ENCODE data around the gene KDELR1. TPM values are rescaled to one million over a fixed set of nuclear protein-coding genes. Genes with fewer than 3 reads are reported as not detected.

Gene KDELR1
- total RNA-seq, 1 experiment from 2014 or later, result 198 TPM

GRCh38 chr19:48373567-48373966 is 17.8 kb downstream of the KDELR1 start:
- Histone ChIP-seq H4K20me1 (ENCODE audit: control insufficient read depth, insufficient read depth, insufficient read length) (no peaks in the 10 kb centered on the region), H3K4ac (ENCODE audit: low read depth, low read length) (no peak overlapping the region), H4K5ac (ENCODE audit: insufficient read length, low read depth, low read length) (no peak overlapping the region), H3K79me2 (ENCODE audit: insufficient read depth, low read length) (0 out of 2 replicates have a peak, but pooled peaks cover 1% of the 10 kb centered on the region), H2AFZ (ENCODE audit: low read length) (no peak overlapping the region), H3K27ac (ENCODE audit: insufficient read length, low read depth, low read length) (no peak overlapping the region), H2BK12ac (ENCODE audit: insufficient read length, low read depth, low read length) (no peak overlapping the region), H3K23me2 (ENCODE audit: insufficient read length, low read depth, low read length, poor library complexity, severe bottlenecking) (no peaks in the 10 kb centered on the region), H2BK120ac (ENCODE audit: low read depth, low read length, poor library complexity, severe bottlenecking) (no peak overlapping the region), H3K27me3 (ENCODE audit: insufficient read depth, low read length) (no peaks in the 10 kb centered on the region; the same call in 1 of the 2 replicates), H4K91ac (ENCODE audit: insufficient read length, low read depth, low read length) (no peak overlapping the region), H3K4me1 (ENCODE audit: insufficient read depth, low read length) (no peaks in the 10 kb centered on the region), H3K9me3 (ENCODE audit: control insufficient read depth, low read depth, low read length) (no peaks in the 10 kb centered on the region), H3K56ac (ENCODE audit: insufficient read length, low read depth, low read length) (no peak overlapping the region), H2AK5ac (ENCODE audit: insufficient read length, low read length) (no peak overlapping the region), H3K18ac (ENCODE audit: insufficient read length, low read depth, low read length) (no peak overlapping the region), H3K9ac (ENCODE audit: extremely low read depth, insufficient read length, low read length) (no peak overlapping the region), H3K14ac (ENCODE audit: insufficient read depth, low read length) (no peak overlapping the region), H2BK5ac (ENCODE audit: insufficient read length, low read length) (no peak overlapping the region), H3K79me1 (ENCODE audit: insufficient read depth, low read depth, low read length, poor library complexity, severe bottlenecking) (no peaks in the 10 kb centered on the region), H2BK15ac (ENCODE audit: low read depth, low read length) (no peak overlapping the region), H2BK20ac (ENCODE audit: low read depth, low read length, poor library complexity, severe bottlenecking) (no peak overlapping the region), H3K23ac (ENCODE audit: insufficient read length, low read depth, low read length) (no peak overlapping the region), H3K4me2 (ENCODE audit: insufficient read depth, insufficient read length, low read length) (no peak overlapping the region), H3T11ph (ENCODE audit: low read length) (no peak overlapping the region), H4K8ac (replicated peaks; ENCODE audit: insufficient read length, low read depth, low read length) (no peak overlapping the region)
- DNase-seq, result no peak
- Mint-ChIP-seq H3K36me3 (ENCODE audit: insufficient read depth in 1 of 3, low read depth in 3 of 3) (no peaks in the 10 kb centered on the region), H3K4me1 (peaks cover 5 to 16% of the 10 kb centered on the region in 2 experiments; a peak in 3 of 4 replicates), H3K27me3 (ENCODE audit: low read depth) (peaks cover 39% of the 10 kb centered on the region), H3K4me3 (no peak overlapping the region), H3K27ac (no peak overlapping the region), H3K9me3 (no peaks in the 10 kb centered on the region)
- no CpG with 5 or more reads among the region's 11 CpGs for WGBS (ENCODE audit: extremely low coverage, insufficient read length, low lambda C conversion rate)
- TF ChIP-seq, protein P1, sequence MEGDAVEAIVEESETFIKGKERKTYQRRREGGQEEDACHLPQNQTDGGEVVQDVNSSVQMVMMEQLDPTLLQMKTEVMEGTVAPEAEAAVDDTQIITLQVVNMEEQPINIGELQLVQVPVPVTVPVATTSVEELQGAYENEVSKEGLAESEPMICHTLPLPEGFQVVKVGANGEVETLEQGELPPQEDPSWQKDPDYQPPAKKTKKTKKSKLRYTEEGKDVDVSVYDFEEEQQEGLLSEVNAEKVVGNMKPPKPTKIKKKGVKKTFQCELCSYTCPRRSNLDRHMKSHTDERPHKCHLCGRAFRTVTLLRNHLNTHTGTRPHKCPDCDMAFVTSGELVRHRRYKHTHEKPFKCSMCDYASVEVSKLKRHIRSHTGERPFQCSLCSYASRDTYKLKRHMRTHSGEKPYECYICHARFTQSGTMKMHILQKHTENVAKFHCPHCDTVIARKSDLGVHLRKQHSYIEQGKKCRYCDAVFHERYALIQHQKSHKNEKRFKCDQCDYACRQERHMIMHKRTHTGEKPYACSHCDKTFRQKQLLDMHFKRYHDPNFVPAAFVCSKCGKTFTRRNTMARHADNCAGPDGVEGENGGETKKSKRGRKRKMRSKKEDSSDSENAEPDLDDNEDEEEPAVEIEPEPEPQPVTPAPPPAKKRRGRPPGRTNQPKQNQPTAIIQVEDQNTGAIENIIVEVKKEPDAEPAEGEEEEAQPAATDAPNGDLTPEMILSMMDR (conservative IDR thresholded peaks at IDR 0.05), result no peak
